GOT3 (cell line): ENCODE data around the gene PPIA.

ENCODE experiments used
- DNase-seq: peaks from one replicate; lab custom pipeline; 2025; ENCODE audit warnings: mixed read lengths; lab: John Stamatoyannopoulos, UW

PPIA gene

DNA sequence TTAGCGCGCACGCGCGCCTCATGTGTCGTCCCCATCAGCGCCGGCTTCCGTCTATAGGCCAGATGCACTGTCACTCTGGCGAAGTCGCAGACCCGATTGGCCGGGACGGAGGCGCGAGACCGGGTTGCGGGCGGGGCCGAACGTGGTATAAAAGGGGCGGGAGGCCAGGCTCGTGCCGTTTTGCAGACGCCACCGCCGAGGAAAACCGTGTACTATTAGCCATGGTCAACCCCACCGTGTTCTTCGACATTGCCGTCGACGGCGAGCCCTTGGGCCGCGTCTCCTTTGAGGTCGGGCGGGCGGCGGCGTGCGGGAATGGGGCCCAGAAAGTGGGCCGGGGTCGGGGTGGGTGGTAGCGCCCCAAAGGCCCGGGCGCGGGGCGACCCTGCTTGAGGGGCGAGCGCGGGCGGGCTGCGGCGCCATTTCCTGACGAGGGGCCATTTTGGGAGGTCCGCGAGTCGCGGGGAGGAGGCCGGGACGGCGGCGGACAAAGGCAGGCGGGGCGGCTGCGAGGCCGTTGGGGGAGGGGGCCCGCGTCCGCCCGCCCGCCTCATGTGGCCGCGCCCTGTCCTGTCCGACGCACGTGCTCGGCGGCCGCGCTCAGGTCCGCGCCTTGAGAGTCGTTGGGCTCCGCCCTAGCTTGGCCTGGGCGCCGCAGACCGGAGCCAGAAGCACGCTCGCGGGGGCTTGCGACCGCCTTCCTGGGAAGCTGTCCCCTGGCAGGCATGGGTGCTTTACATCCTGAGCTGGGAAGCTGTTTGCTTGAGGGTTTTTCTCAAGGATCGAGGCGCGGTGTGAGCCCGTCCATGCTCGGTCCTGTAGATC is at the start of gene PPIA:
PPIA (plus strand) TSS at position 178 of the 825 bp plus-strand sequence; CDS start at position 222, 44 bp downstream.
- DNase-seq, result peak; percentile 99

GRCh38 chr7:44748045-44748947 is 48.2 kb upstream of the PPIA start, which contains the start of gene ZMIZ2:
Gene ZMIZ2, plus strand, starts transcription at chr7:44748847. Its CDS starts 7,403 bp downstream, at chr7:44756250.
- DNase-seq, result peak; percentile 87

DNA sequence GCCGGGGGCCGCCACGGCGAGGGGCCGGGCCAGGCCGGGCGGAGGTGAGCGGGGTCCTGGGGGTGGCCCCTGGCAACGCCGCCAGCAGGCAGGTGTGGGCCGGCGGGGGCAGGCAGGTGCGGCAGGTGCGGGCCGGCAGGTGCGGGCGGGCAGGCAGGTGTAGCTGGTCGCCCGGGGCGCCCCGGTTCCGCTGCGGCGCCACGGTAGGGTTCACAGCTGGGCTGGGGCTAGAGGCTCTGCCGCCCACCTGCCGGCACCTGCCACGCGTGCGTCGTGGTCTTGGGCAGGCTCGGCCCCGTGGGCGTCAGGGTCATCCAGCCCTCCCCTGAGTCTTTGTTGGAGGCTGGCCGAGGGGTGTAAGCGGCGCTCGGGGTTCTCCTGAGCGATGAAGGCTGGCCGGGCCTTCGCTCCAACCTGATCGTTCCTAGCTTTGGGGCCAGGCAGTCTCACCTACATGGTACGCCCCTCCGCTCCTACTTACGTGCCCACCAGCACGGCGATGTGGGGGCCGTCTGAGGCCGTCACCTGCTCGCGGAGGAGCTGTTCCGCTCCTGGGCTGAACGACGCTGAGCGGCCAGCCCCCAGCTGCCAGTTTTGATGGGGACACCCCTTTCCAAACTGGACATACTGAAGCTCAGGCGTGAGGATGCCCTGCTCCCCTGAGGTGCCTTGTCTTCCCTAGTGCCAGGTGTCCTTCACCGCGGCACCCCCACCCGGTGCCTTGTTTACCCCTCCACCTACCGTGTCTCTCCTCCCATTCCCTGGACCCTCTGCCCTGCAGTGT is 47.3 kb upstream of the PPIA start:
- no peak for DNase-seq

GRCh38 chr7:44749992-44750391 is 46.5 kb upstream of the PPIA start:
- no peak for DNase-seq

DNA sequence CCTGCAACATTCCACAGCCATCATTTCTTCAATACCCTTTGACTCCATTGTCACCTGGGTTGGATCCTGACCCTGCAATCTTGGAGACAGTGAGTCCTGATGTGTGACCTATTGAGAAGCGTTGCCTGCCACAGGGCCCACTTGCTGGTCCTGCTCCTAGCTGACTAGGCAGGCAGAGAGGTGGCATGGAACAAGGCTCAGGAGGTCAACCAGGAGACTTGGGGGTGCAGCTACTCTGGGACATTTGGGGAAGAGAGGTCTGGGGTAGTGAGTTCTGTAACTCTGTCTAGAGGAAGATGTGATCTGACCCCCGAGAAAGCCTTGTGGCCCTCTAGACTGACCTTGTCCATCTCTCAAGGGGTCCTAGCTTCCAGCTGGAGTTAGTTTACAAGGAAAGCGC is 46.1 kb upstream of the PPIA start:
- DNase-seq, result no peak

DNA sequence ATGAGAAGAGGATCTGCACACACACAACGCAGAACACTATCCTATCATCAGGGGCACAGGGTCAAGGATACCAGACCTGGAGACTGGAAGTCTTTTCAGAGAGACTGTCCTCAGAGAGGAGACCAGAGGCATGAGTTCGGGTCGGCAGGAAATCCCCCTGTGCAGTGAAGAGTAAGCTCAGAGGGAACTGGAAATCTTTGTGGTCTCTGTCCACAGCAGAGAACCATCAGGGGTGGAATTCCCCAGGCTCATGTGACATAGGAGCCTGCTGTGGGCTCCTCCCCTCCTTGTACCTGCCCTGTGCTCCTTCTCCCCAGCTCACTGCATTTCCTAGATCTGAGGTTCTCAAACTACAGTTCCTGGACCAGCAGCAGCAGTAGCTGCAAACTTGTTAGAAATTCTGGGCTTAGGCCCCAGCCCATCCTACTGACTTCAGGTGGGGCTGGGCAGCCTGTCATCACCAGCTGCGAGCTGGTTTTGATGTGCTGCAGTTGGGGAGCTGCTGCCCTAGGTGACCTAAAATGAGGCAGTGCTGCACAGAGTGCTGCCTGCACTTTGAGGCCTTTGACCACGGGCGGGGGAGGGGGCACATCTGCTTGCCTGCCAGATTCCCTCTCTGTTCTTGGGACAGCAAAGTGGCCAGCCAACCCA is 45.4 kb upstream of the PPIA start:
- DNase-seq, result no peak

GRCh38 chr7:44752822-44753221 is 43.7 kb upstream of the PPIA start:
- DNase-seq, result no peak

DNA sequence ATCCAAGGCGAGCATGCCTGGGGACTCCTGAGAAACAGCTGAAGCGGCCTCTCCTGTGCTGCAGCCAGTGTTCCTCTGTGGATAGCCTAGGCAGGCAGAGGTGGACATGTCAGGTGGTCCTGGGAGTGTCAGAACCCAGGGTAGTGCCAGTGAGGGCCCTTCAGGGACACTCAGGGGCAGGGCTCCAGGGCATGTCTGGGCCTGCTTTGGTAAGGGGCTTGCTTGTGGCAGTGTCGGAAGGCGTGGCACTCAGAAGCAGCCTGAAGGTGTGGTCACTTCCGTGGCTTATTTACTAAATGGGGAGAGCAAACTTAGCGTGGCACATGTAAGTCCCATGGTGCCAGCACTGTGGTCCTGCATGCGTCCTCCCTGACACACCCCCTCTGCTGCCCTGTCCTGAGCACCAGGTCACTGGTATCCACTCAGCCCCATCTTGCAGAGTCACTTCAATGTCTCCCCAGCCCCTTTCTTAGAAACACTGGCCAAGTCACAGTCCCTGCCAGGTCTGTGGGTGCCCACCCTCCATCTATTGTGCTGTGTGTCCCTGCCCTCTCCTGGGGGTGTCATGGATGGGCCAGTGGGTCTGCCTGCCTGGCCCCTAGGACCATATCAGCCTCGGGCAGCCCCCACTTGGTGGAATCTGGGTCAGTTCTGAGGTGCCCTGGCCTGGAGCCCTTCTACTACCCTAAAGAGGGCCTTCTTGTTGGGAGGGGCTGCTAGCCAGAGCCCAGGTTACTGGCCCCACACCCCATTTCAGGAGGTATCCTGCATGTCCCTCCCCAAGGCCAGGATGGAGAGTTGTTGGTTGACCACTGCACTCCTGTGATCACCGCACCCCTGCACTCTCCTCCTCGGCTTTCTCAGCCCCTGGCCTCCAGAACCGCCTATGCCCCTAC is 41.4 kb upstream of the PPIA start:
- DNase-seq, result no peak

GRCh38 chr7:44755698-44756627 is 40.5 kb upstream of the PPIA start:
- DNase-seq, result no peak

DNA sequence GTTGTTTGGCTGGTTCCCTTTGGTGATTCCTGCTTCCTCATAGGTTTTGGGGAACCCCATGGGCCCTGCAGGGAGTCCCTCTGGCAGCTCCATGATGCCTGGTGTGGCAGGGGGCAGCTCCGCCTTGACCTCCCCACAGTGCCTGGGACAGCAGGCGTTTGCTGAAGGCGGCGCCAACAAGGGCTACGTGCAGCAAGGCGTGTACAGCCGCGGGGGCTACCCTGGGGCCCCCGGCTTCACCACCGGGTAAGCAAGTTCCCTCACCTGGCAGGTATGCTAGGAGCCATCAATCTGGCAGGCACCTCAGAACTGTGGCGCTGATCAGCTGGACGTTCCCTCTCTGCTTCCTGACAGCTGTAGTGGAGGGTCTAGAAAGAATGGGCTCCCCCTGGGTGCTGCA is 39.6 kb upstream of the PPIA start:
- DNase-seq, result no peak

- no peak for DNase-seq
Observed at GRCh38 chr7:44757311-44757710, 39.2 kb upstream of the PPIA start.

GRCh38 chr7:44757739-44758138 is 38.7 kb upstream of the PPIA start:
- DNase-seq, result no peak

GRCh38 chr7:44759246-44759645 is 37.2 kb upstream of the PPIA start:
- DNase-seq, result no peak

GRCh38 chr7:44760034-44760580 is 36.4 kb upstream of the PPIA start:
- DNase-seq, result no peak

GRCh38 chr7:44761207-44762161 is 35.0 kb upstream of the PPIA start:
- DNase-seq, result no peak

DNA sequence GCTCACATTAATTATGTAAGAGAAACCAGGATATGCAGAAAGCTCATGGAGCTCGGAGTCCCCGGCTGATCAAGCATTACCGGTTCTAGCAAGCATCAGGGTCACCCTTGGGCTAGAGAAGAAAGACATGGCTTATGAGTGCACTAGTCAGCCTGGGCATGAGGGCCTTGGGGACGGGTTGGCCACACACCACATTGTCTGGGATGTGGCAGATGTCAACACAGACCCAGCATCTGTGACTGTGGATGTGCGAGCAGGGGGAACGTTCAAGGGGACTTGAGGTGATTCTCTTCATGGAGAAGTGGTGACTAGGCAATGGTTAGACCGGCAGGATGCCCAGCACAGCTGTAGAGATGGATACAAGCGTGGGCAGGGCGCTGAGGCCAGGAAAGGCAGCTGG is 34.2 kb upstream of the PPIA start:
- DNase-seq, result no peak

DNA sequence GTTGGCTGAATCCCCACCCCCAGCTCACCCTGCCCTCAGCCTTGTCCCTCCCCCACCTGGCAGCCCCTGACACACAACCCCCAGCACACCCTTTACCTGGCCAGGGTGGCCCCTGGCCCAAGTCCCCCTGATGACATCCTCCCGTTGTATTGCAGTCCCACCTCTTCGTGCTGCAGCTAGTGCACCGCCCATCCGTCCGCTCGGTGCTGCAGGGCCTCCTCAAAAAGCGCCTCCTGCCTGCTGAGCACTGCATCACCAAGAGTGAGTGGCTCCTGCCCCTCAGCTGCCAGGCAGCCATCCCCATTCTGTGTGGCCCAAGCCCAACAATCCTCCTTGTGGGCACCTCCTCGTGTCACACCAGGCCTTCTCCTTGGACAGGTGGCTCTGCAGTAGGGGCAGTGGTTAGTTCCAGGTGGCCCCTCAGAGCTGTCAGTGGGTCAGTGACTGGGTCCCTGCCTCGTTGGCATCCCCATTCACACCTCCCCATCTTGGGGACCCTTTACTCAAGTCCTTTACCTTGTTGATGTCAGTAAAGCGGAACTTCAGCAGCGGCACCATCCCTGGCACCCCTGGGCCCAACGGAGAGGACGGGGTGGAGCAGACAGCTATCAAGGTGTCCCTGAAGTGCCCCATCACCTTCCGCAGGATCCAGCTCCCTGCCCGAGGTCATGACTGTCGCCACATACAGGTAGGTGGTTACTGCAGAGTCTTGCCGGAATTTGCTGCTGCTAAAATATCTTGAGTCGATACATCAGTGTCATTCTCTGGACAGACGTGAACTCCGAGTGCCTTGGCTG is 33.6 kb upstream of the PPIA start:
- DNase-seq, result no peak
